Renal cortex interstitium (tissue), 11 donors: ENCODE measurements around the gene FKBP5. TPM values are rescaled to one million over a fixed set of nuclear protein-coding genes. Genes with fewer than 3 reads are reported as not detected.
A peak's percentile ranks its signal among the peaks of the same experiment; 100 is the strongest.
"Not testable (repeated sequence)": the region's sequence is repeated elsewhere in the genome, so short reads cannot be mapped to it uniquely, and the experiment has no call there.

Experiments
- DNase-seq, 11 donors: peaks; one replicate each; pipeline ENCODE4 v3.0.0-alpha.2; 2013; ENCODE audit warnings: low read depth in 9 of 11, low spot score in 4 of 11; ENCODE audit errors: extremely low read depth in 1 of 11
- polyA plus RNA-seq, 3 donors: library from polyadenylated mRNA; unstranded; fragments of 120-200 nt; gene quantifications; one replicate each; pipeline ENCODE4 v1.2.1, GENCODE V29; 2013; ENCODE audit not compliant: insufficient read length in 3 of 3

Gene FKBP5
- polyA plus RNA-seq, 3 donors, result 18.5 to 31.4 (median 29.8) TPM

DNA sequence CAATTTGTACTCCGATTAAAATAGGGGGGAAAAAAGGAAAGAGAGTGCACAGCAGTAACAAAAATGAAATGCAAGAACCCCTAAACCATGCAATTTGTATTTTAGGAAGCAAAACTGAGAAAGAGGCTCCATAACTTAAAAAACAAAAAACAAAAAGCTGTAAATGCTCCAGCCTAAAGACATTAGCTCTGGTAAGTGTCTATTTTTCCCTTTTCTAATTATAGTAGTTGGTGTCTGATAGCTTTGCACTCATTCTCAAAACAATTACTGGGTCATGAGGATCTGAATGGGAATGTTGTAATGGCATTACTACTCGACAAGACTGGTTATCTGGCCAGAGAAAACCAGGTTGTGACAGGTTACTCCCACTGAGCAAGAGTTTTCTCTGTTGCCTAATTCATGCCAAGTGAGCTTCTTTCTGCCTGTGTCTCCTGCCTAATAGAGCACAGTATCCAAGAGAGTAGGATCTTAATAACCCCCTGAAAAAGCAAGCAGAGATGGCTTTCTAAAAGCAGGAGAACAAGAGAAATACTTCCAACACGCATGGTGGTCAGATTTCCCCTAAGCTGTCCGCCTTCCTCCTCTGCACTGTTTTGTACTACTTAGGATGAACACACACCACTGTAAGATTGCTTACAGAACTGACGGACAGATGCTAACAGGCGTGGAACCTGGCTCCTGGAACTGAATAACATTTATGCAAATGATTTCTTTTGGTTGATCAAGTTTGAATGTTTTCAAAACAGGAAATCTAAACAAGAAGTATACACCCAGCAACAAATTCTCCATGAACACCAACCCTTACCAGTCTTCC, 86.4 kb downstream of the FKBP5 start:
- no peak for DNase-seq

DNA sequence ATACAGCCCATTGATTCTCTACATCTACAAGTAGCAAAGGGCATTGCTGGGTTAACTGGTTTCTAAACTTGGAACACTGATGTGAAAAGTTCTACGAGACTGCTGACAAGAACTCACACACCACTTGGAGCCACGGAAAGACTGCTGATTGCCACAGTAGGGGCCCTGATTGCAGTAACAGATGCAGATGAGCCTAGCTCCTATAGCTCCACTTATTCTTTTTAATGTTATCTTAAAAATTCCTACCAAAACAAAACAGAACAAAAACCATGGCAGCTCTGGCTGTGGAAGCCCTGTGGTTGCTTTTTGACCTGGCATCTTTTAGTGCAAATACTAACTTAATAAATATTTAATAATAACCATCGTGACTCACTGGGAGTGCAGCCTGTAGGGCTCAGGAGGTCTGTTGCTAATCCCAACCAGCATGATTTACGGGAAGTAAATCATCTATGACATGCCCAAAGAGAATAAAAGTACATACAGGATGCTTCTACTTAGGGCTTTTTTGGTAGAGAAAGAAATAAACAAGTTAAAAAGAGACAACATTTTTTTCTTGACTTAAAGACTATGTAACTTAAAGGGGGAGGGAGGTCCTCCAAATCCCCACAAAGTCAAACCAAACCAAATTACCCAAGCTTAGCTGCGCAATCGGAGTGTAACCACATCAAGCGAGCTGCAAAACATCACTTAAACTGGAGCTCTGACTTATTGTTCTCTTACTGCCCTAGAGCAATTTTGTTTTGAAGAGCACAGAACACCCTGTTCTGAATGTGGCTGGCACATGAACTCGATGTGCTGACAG, 87.2 kb downstream of the FKBP5 start:
- DNase-seq, result no peak

DNA sequence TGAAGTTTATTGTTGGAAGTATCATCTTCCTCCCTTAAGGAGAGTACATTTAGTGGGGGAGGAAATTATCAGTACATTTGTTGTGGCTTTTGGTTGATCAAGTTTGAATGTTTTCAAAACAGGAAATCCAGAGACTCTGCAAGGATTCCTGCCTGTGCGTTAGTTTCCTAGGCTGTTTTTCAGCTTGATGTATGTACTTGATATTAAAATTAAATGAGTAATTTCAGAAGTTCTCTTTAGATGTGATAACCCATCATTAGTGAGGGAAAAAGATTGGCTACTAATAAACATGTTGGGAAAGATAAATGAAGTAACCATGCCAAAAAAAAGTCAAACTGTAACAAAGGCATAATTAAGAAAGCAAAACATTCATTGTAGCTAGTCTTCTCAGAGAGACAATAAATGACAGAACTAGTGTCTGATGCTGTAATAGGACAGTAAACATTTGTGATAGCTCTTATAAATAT, 88.0 kb downstream of the FKBP5 start:
- no peak for DNase-seq

DNA sequence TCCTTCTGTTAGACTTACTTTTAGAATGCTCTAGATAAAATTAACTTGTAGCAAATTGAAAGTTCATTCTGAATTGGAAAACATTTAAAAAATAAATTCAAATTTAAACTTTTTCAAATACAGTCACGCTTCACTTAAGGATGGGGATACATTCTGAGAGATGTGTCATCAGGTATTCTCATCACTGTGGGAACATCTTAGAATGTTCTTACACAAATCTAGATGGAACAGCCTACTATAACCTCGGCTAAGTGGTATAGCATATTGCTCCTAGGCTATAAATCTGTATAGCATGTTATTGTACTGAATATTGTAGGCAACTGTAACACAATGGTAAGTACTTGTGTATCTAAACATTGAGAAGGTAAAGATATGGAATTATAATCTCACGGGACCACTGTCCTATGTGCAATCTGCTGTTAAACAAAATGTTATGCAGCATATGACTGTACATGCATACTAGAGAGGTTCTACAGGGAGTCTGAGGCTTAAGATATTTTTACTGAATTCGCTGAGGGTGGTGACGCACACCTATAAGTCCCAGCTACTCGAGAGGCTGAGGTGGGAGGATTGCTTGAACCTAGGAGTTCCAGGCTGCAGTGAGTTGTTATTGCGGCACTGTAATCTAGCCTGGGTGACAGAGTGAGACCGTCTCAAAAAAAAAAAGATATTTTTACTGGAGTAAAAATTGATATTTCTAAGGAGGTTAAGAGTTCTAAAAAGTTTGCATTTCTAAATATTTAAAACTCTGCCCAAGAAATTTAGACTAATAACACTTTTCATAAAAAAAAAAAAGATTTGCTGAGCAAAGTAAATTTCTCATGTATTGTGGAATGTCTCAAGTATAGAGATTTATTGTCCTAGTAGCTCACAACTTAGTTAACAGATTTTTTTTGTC, 88.7 kb downstream of the FKBP5 start:
- DNase-seq, result no peak

DNA sequence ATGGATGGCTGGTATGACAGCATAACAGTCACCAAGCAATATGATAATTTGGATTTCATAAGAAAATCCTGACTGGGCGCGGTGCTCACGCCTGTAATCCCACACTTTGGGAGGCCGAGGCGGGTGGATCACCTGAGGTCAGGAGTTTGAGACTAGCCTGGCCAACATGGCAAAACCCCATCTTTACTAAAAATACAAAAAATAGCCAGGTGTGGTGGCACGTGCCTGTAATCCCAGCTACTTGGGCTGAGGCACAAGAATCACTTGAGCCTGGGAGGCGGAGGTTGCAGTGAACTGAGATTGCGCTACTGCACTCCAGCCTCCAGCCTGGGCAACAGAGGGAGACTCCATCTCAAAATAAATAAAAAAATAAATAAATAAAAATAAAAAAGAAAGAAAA, 90.1 kb downstream of the FKBP5 start:
- DNase-seq, result not testable (repeated sequence)

DNA sequence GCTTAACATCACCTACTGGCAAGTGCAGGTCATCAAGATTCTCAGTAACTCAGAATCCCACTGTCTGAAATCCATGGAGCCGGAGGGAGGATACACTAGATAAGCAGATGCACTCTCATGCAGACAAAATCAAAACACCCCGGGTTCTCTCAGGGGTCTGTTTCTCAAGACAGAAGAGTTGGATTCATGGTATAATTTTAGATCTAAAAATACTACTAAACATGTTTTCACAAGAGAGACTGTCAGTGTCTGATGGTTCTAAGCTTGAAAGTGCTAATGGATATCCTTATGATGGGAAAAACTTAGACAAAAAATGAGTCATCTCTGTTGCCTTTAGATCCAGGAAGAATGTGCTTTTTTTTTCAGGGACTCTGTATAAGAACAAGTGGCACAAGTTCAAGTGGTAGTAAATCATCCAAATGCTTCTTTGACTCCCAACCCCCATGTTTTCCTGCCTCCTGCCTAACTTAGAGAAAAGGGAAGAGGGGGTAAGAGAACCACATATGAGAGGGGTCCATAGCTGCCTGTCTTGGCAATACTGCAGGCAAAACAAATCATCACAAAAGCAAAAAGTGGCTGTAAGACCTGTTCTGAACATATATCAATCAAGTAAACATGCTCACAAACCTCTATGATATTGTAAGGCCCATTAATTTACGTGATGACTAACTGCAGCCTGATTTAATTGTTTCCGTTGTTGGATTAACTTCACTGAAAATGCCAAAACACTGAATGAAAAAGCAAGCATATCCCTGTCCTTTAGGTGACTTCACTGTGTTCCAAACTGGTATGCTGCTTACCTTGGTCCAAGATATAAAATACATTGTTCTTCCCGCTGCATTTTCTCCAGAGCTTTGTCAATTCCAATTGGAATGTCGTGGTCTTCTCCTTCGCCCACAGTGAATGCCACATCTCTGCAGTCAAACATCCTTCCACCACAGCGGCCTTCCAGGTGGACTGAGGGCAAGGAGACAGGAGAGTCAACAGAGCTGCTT, 92.0 kb downstream of the FKBP5 start:
- peak in 8 of 11 donors; percentile 38 to 75 (median 54) for DNase-seq

GRCh38 chr6:35594503-35595186, 94.1 kb downstream of the FKBP5 start:
- DNase-seq, result no peak

- DNase-seq, result no peak
Observed at GRCh38 chr6:35592178-35592577, 96.5 kb downstream of the FKBP5 start.

- DNase-seq, result no peak
Observed at GRCh38 chr6:35590622-35591066, 98.1 kb downstream of the FKBP5 start.

GRCh38 chr6:35589904-35590303, 98.8 kb downstream of the FKBP5 start:
- no peak for DNase-seq

GRCh38 chr6:35589201-35589739, 99.4 kb downstream of the FKBP5 start:
- DNase-seq, result no peak

GRCh38 chr6:35587167-35587566, 101.5 kb downstream of the FKBP5 start:
- DNase-seq, result no peak

DNA sequence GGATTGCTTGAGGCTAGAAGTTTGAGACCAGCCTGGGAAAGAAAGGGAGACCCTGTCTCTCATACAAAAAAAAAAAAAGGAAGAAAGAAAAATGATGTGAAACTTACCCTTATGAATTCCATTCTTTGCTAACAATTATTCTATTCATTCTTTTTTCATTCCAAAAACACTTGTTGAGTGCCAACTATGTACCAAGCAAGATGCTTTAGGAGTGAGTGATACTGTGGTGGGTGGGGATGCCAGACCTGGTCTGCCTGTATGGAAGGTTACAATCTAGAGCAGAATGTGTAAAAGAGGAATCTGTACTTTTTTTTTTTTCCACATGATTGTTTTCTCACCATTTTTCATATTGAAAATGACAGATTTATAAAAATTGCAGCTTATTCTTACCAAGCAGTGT, 102.2 kb downstream of the FKBP5 start:
- DNase-seq, result no peak

DNA sequence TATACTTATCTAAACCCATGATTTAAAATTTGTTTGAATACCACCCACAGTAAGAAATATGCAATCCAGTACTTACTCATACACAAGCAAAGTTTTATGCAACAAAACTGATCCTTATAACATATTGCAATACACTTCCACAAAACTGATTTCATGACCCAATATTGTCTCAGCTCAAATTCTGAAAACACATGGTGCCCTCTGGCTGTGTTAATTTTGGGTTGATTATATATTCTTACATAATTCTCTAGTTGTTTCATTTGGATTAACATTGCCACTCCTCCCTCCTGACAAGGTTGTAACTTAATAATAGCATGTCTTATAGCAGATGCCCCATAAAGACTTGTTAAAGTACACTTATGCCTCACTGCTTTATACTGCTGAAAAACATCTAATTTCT, 103.1 kb downstream of the FKBP5 start:
- DNase-seq, result no peak

DNA sequence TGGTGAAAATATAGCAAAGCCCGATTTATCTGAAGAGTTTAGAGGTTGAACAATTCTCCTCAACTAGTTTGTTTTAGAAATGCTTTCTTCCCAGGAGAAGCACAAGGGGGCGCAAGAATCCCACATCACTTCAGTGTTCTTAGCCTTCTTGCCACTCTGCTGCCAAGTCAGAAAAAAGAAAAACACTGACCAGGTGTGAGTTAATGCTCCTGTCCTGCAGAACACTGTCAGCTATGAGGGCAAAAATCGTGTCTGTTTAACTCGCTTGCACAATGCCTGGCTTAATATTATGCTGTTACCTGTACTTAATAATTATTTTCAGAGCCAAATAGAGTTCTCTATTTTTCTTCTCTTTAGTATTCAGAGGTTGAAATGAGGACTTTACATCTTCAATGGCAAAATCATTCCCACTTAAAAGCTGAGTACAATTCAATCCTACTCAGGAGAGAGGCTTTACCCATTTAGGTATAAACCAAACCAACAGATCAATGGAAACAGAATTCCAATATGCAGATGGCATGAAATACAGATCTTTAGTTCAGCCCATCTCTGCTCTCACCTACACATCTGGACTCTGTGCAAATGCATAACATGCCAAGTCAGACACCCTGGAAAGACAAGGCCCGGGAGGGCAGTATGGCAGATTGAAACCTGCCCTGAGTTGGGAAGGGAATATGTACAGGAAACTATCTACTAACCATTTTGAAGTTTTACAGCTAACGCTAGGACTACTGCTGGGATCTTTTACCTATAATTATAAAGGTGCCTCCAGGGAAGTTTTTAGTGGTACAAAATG, 104.6 kb downstream of the FKBP5 start:
- peak in 10 of 11 donors; percentile 49 to 79 (median 64) for DNase-seq

- no peak for DNase-seq
Observed at GRCh38 chr6:35582315-35582714, 106.4 kb downstream of the FKBP5 start.
